HG03378 (cell line): ENCODE data around the gene ACVR2B.

Source experiments
- ATAC-seq: cut with Tn5 transposase; IDR thresholded peaks from one replicate; pipeline ENCODE4 v1.9.1; 2021; ENCODE audit warnings: mild to moderate bottlenecking, moderate library complexity; ENCODE audit not compliant: unreplicated experiment

The ACVR2B gene

DNA sequence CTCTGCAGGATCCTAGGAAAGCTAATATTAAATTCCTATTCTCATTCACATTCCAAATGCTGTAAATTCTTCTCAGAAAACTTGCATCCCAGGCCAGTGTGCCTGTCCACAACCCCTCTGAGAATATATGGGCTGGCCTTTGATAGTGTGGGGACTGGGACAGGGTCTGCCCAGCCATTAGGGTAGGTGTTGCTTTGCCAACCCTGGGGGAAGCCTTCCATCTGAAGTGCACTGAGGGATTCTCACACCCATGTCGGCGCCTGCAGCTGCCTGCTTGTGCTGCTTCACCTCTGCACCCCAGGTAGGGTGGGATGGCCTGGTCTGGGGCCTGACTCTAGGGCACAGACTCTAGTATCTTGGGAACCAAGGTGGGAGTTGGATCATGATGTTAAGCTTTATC, 27.2 kb downstream of the ACVR2B start:
- ATAC-seq, result no peak

GRCh38 chr3:38482951-38483350, 29.3 kb downstream of the ACVR2B start:
- ATAC-seq, result no peak

- peak; percentile 88 for ATAC-seq
Observed at GRCh38 chr3:38487323-38487722, 33.6 kb downstream of the ACVR2B start.

DNA sequence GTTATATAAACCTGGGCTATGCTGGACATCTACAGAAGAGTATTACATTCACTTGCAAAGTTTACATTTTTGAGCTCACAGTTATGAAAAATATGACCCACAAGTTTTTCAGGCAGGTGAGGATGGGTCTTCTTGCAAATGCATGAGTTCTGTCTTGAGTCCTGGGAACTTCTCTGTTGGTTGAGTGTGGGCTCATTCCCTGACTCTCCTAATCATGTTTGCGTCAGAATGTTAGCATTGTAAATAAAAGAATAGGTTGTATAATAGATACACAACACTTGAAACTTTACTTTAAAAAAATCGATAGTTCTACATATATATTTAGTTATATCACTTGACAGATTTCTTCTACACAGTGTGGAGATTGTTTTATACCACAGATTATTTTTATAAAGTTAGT, 35.3 kb downstream of the ACVR2B start:
- no peak for ATAC-seq

- ATAC-seq, result no peak
Observed at GRCh38 chr3:38489766-38490165, 36.1 kb downstream of the ACVR2B start.

DNA sequence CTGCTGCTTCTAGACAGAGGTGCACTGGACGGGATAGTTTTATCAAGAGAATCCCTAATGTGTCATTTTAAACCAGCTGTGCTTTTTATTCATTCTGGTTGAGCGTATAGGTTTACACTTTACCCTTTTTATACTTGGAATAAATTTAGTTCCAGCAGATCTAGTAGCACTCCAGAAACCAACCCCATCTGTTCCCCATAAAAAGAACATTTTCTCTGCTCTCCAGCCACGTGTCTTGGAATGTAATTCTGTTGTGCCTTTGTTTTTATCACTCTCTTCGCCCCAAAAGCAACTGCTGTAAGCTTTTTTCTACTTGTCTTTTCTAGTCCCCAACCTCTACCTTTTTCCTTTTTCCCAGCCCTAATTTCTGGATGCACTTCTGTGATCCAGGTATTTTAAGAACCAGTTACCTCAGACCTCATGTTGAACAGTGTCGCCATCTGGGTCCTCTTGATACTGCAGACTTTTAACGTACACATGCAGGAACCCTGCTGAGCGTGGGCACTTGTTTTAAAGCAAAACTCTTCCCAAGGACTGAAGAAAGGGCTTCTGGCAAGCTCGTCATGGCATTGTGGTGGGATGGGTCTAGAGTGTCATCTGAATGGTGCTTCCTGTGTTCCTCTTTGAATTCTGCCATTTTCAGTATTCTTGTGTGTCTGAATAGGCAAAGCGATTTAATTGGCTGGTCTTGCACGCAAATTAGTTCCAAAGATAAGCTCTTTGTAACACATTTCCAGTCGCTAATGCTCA, 36.8 kb downstream of the ACVR2B start:
- no peak for ATAC-seq

- no peak for ATAC-seq
Observed at GRCh38 chr3:38491215-38491614, 37.5 kb downstream of the ACVR2B start.

DNA sequence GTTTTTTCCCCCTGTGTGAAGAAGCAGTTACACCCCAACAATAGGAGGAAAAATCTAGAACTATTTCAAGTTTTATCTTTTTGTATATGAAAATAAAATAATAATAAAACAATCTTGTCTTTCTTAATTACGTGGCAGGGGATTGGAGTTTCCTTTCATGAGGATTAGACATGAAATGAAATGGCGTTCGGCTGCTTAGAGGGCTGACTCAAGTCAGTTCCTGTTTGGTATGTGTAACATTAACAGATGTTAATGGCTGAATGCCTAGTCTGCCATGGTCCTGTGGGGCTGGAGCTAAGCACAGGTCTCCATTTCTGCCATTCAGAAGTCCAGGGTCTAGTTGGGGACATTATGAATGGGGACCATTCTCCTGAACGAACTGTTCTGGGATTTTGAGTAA, 39.3 kb downstream of the ACVR2B start:
- no peak for ATAC-seq

- ATAC-seq, result peak; percentile 69
Observed at GRCh38 chr3:38496131-38496910, 42.6 kb downstream of the ACVR2B start, which contains the start of gene EXOG. EXOG (plus strand) TSS chr3:38496340; CDS start chr3:38496368, 28 bp downstream.

DNA sequence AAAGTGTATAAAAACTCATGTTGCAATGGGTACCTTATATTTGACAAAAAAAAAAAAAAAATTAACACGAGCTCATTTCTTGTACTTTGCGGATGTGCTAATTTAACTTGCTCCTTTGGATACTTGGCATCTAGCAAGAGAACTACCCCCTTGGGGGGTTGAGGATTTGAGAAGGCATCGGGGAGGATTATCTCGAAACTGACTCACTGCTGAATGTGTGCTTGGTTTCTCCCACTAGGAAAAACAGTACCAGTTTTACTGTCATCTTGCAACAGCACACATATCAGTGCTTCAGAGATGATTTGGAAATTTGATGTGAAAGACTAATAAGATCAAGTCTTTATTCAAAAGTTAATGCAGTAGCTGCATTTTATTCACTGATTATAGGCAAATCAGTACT, 43.3 kb downstream of the ACVR2B start:
- ATAC-seq, result no peak

DNA sequence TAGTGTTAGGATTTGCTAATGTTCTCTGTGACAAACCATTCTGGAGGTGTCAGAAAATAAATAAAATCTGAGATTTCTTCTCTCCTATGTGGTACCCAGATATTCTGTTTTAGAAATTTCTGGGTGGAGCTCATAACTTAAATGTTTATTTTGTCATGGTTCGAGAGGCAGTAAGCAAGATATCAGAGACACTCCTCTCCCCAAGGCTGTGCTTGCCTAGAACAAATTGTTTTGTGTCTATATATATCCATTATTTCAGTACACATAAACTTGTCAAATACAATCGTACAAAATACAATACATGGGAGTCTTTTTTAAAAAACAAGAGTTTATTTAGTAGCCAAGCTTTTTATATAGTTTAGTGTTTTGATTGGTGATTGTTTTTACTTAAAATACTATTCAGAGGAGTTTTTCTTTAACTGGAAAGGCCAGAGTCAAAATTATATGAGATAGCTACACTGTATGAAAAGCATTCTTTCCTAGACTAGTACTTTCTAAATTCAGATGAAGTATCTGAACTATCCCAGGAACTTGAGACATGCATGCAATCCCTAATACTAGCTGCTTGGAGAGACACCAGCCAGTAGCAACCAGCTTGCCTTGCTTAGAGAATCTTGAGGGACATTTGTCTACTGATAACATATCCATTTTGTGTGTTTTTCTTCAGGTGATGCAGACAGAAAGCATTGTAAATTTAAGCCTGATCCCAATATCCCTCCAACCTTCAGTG, 47.2 kb downstream of the ACVR2B start:
- ATAC-seq, result no peak

DNA sequence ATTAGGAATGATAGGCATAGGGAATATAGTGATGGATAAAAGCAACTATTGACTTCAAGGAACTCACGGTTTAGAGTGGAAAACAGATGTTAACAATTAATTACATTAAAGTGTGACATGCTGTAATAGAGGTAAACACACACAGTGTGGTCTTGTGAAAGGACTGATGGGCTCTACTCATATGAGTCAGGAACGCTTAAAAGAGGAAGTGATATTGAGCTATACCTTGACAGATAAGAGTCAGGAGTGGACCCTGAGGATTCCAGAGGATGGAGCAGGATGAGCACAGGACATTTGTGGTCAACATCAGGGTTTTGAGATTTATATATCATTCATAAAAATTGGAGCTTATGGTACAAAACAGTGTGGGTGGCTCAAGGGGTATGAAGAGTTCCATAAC, 53.4 kb downstream of the ACVR2B start:
- peak; percentile 98 for ATAC-seq

DNA sequence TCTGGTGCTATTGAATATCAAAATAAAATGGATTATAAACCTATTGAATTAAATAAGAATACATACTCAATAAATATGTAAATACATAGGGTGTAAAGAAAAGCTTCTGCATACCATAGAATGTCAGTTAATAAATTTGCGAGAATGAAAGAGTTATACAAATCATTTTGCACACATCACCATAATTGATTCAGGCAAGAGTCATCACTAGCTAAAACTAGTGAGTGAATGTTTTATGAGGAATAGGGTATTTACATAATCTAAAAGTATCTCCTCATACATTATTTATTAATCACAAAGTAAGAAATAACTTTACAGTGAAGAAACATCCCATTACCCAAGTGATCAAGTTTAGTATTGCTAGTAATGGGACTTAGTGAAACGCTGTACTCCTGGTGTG, 56.0 kb downstream of the ACVR2B start:
- ATAC-seq, result no peak

DNA sequence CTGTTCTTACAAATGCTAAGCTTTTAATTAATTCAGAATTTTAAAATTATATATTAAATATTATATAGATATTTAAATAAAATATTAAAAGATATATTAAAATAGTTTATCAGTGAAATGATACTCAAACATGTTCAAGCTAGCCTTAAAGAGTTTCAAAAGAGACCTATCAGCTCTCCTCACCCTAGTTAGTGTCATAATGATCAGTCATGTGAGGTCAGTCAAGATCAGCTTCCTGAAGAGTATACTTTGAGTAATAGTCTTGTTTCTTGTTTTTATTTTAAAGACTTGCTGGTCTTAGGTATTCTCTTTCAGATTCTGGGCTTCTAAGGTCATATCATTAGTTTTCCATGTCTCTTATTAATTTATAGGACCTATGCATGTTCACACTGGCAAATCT, 56.9 kb downstream of the ACVR2B start:
- no peak for ATAC-seq

GRCh38 chr3:38511546-38511945, 57.9 kb downstream of the ACVR2B start:
- ATAC-seq, result no peak

- no peak for ATAC-seq
Observed at GRCh38 chr3:38515367-38515766, 61.7 kb downstream of the ACVR2B start.

GRCh38 chr3:38516669-38517068, 63.0 kb downstream of the ACVR2B start:
- ATAC-seq, result no peak

GRCh38 chr3:38519000-38519399, 65.3 kb downstream of the ACVR2B start:
- no peak for ATAC-seq

GRCh38 chr3:38519651-38520050, 66.0 kb downstream of the ACVR2B start:
- no peak for ATAC-seq

DNA sequence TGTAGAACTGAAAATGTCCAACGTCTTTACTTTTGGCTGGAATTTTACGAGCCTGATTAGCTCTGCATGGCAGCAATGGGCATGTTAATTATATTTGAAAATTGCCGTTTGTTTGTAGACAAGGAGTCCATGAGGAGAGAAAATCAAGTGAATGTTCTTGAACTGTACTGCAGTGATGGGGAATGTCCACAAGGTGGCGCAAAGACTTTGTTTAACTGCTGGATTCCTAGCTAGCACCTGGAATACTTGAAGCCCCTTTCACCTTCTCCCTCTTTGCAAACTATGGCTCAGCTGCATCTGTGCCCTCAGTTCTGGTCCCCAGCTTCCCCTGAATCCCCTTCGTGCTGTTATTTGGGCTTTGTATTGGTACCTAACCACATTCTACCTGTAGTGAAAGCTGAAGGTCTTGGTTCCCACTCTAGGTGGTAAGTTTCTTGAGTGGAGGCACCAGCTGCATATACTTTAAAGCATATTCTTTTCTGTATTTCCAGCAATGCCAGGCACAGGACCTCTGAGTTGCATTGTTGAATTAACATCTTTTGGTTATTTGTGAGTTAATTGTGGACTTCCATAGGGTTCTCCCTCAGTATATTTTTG, 67.8 kb downstream of the ACVR2B start:
- peak; percentile 64 for ATAC-seq

DNA sequence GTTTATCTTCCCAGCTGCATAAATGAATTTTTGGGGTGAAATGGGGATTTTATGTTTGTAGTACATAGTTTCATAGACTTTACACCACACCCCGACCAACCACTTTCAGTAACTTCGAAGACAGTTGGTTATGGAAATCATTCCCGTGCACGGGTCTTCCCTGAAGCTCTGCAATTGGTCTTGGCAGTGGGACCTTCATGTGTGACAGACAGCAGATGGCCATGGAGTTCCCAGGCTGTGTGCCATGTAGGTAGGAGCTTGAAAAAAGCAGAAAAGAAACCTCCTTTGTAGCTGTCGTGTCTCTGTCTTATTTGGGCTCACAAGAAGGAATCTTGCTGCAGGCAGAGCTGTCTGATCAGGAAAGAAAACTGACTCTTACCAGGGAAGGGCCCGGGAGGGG, 68.3 kb downstream of the ACVR2B start:
- no peak for ATAC-seq
